ENCODE data around the gene HOXD12.

The HOXD12 gene

GRCh38 chr2:176106581-176107539, 7.3 kb downstream of the HOXD12 start, which contains the start of gene HOXD11:
Gene HOXD11, plus strand, starts transcription at chr2:176107280. Its CDS starts 76 bp downstream, at chr2:176107356.
- DNase-seq (ENCODE audit: low spot score), result no peak

GRCh38 chr2:176107731-176108181, 8.2 kb downstream of the HOXD12 start:
- no peak for DNase-seq (ENCODE audit: low spot score)

- no peak for DNase-seq (ENCODE audit: low spot score)
Observed at GRCh38 chr2:176109192-176109901, 9.8 kb downstream of the HOXD12 start.

- no peak for DNase-seq (ENCODE audit: low spot score)
Observed at GRCh38 chr2:176109946-176110345, 10.4 kb downstream of the HOXD12 start.

GRCh38 chr2:176110415-176111308, 11.1 kb downstream of the HOXD12 start:
- DNase-seq (ENCODE audit: low spot score), result no peak

GRCh38 chr2:176111309-176111663, 11.7 kb downstream of the HOXD12 start:
- DNase-seq (ENCODE audit: low spot score), result no peak

- DNase-seq (ENCODE audit: low spot score), result no peak
Observed at GRCh38 chr2:176111846-176112374, 12.3 kb downstream of the HOXD12 start.

GRCh38 chr2:176112375-176113302, 13.0 kb downstream of the HOXD12 start:
- no peak for DNase-seq (ENCODE audit: low spot score)

- DNase-seq (ENCODE audit: low spot score), result no peak
Observed at GRCh38 chr2:176114120-176114929, 14.7 kb downstream of the HOXD12 start.

- DNase-seq (ENCODE audit: low spot score), result no peak
Observed at GRCh38 chr2:176114930-176115625, 15.5 kb downstream of the HOXD12 start.

GRCh38 chr2:176115883-176116813, 16.6 kb downstream of the HOXD12 start, which contains the start of gene HOXD10:
Gene HOXD10, plus strand, starts transcription at chr2:176116778. Its CDS starts 56 bp downstream, at chr2:176116834.
- no peak for DNase-seq (ENCODE audit: low spot score)

- DNase-seq (ENCODE audit: low spot score), result no peak
Observed at GRCh38 chr2:176117162-176117822, 17.7 kb downstream of the HOXD12 start.

GRCh38 chr2:176117823-176118371, 18.3 kb downstream of the HOXD12 start:
- DNase-seq (ENCODE audit: low spot score), result no peak

- DNase-seq (ENCODE audit: low spot score), result no peak
Observed at GRCh38 chr2:176118601-176119339, 19.2 kb downstream of the HOXD12 start.

GRCh38 chr2:176120364-176121189, 21.0 kb downstream of the HOXD12 start:
- DNase-seq (ENCODE audit: low spot score), result no peak

Data from Ammon's horn (tissue), 1 donor.